ENCODE data around the gene IDH3A.

The IDH3A gene

DNA sequence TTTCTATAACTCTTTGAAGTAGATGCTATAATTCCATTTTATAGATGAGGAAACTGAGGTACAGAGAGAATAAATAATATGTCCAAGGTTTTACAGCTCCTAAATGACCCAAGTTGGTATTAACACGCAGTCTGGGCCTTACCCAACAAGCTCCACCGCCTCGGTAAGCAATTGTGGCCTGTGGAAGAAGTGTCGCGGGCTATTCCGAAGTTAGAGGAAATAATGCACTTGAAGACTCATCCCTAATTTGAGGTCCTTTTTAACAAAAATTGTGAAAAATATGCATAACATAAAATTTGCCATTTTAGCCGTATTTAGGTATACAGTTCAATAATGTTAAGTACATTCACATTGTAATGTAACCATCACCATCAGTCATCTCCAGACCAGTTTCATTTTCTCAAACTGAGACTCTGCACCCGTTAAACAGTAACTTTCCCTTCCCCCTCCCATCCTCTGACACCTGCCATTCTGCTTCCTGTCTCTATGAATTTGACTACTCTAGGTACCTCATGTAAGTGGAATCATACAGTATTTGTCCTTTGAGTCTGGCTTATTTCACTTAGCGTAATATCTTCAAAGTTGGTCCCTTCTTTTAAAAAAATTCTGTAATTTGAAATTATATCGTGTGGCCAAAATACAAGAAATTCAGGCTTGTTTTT lies 18.2 kb downstream of the IDH3A start:
- TF ChIP-seq, protein P1, sequence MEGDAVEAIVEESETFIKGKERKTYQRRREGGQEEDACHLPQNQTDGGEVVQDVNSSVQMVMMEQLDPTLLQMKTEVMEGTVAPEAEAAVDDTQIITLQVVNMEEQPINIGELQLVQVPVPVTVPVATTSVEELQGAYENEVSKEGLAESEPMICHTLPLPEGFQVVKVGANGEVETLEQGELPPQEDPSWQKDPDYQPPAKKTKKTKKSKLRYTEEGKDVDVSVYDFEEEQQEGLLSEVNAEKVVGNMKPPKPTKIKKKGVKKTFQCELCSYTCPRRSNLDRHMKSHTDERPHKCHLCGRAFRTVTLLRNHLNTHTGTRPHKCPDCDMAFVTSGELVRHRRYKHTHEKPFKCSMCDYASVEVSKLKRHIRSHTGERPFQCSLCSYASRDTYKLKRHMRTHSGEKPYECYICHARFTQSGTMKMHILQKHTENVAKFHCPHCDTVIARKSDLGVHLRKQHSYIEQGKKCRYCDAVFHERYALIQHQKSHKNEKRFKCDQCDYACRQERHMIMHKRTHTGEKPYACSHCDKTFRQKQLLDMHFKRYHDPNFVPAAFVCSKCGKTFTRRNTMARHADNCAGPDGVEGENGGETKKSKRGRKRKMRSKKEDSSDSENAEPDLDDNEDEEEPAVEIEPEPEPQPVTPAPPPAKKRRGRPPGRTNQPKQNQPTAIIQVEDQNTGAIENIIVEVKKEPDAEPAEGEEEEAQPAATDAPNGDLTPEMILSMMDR (conservative IDR thresholded peaks at IDR 0.05; ENCODE audit: low read depth, low read length): no peak
- no peak for DNase-seq (ENCODE audit: low read depth)
- no peak overlapping the region for H3K4me3 ChIP-seq (ENCODE audit: low read depth, low read length)

DNA sequence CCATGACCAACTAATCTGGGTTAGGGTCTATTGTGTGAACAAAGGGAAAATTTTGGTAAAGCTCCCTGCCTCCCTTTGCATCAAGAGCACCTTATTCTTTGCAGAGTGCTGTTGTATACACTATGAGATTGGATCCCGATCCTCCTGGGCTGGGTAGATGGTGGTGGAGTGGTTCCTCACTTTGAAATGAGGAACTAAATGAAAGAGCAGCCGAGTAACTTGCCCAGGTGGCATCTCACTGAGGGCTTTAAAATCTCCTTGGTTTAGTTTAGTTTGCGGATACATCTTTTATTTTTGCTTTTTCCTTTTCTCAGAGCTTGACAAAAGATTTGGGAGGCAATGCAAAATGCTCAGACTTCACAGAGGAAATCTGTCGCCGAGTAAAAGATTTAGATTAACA lies 19.4 kb downstream of the IDH3A start:
- TF ChIP-seq, protein P1 (conservative IDR thresholded peaks at IDR 0.05; ENCODE audit: low read depth, low read length): no peak
- DNase-seq (ENCODE audit: low read depth): no peak
- H3K4me3 ChIP-seq (ENCODE audit: low read depth, low read length): no peak overlapping the region

DNA sequence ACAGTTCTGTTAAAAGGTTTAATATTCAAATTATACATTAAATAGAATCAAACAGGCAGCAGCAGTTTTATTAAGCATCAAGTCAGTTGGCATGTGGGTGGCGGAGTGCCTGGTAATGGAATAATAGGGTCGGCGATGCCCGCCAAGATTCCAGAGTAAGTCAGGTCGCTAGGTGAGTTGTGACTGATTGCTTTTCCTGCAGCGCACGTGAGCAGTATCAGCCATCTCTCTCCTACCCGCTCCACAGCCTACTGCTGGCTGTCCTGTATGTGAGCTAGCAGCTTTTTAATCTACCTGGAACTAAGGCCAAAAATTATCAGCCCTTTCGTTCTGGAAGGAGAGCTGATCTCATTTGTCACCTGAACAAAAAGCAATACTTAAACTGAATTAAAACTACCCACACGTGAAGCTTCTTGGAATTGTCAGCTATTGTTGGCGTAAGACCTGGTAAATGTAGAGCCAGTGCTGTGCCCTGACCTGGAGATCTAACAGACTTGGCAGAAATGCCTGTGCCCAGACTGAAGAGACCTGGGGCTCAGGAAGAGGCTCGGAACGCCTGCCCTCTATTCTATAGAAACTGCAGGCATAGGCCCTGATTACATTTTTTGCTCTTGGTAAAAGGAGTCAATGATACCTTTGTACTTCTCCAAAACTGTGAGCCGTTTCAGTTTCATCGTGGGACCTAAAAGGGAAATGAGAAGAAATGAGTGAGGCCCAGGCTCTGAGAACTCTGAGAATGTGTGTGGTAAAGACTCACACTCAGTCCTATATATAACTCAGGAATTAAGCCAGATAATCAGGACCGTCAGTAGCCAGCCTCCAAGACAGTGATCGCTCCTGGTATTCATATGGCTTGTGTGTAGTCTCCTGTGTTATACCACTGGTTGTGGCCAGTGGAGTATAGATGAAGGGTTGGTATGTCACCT lies 21.9 kb downstream of the IDH3A start:
- TF ChIP-seq, protein P1 (conservative IDR thresholded peaks at IDR 0.05; ENCODE audit: low read depth, low read length): no peak
- no peak for DNase-seq (ENCODE audit: low read depth)
- H3K4me3 ChIP-seq (ENCODE audit: low read depth, low read length): no peak overlapping the region

DNA sequence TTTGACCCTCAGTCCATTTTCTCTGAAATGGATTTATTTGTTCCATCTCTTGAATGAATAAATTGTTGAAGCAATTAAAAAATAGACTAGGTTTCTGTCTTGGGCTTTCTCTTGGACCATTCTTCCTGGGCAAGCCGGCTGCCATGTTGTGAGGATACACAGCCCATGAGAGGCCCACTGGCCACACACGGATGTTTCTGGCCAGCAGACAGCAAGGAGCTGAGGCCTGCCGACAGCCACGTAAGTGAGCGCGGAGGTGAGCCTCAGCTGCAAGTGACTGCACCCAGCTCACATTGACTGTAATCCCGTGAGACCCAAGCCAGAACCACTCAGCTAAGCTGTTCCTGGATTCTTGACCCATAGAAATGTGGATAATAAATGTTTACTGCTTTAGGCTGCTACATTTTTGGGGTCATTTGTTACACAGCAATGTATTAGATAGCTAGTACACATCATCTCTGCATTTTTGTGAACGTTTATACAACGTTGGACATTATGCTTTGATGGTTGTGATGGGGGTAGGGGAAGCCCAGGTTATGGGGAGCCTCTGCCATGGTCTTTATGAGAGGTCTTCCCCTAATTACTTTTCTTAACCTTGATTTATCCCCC lies 22.8 kb downstream of the IDH3A start:
- no peak overlapping the region for H3K4me3 ChIP-seq (ENCODE audit: low read depth, low read length)
- DNase-seq (ENCODE audit: low read depth): no peak
- TF ChIP-seq, protein P1 (conservative IDR thresholded peaks at IDR 0.05; ENCODE audit: low read depth, low read length): no peak

DNA sequence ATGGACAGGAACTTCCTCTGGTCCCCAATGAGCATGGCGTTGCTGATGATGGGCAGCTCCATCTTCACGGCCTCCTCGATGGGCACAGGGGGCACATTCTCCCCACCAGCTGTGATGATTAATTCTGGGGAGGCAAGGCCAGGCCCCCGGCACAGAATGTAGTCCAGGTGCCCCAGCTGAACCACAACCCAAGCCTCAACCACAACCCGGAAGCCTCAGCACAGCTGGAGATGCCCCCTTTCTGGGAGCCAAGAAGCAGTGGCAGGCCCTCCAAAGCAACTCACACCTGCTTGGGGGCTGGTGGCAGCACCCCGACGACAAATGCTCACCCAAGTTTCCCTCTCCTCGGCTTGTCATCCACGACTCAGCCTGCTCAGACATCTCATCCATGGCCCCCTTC lies 25.2 kb downstream of the IDH3A start:
- H3K4me3 ChIP-seq (ENCODE audit: low read depth, low read length): no peak overlapping the region
- DNase-seq (ENCODE audit: low read depth): no peak
- TF ChIP-seq, protein P1 (conservative IDR thresholded peaks at IDR 0.05; ENCODE audit: low read depth, low read length): no peak

DNA sequence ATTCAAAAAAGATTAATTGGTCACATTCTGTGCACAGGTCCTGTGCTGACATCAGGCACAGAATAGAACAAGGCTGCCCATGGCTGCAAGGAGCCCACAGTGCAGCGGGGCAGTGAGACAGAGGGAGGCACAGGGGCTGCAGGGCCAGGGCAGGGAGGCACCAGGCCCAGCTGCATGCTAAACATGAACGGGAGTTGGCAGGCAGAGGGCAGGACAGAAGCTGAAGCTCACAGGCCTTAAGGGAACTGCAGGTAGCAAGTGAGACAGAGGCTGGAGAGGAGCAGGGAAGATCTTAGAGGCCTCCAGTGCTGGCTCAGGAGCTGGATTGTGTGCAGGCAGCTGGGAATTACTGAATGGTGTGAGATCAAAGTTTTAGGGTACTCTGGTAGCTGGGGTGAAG lies 26.2 kb downstream of the IDH3A start:
- TF ChIP-seq, protein P1 (conservative IDR thresholded peaks at IDR 0.05; ENCODE audit: low read depth, low read length): no peak
- H3K4me3 ChIP-seq (ENCODE audit: low read depth, low read length): no peak overlapping the region
- no peak for DNase-seq (ENCODE audit: low read depth)
